Smooth muscle cell (in vitro differentiated cells): ENCODE data around the gene GOLGA7B. TPM values are rescaled to one million over a fixed set of nuclear protein-coding genes. Genes with fewer than 3 reads are reported as not detected.

Experiments used
- DNase-seq: peaks from one replicate; lab custom pipeline; 2025; ENCODE audit not compliant: unreplicated experiment; lab: John Stamatoyannopoulos, UW
- H2AFZ ChIP-seq: fragments of 200-600 bp; sonication (generic); 2 replicates; pipeline ENCODE4 v1.6.0; 2016; ENCODE audit warnings: antibody characterized with exemption, low read depth, mild to moderate bottlenecking
- H3F3A ChIP-seq: fragments of 200-600 bp; sonication (generic); 2 replicates; pipeline ENCODE4 v1.6.0; 2017; ENCODE audit warnings: antibody characterized with exemption, low read depth
- H3K27ac ChIP-seq: fragments of 200-600 bp; sonication (generic); 2 replicates; pipeline ENCODE4 v1.5.1; 2016; ENCODE audit warnings: low read depth, mild to moderate bottlenecking
- H3K27me3 ChIP-seq: fragments of 200-600 bp; sonication (generic); 2 replicates; pipeline ENCODE4 v1.6.1; 2016; ENCODE audit warnings: low read depth, mild to moderate bottlenecking
- H3K36me3 ChIP-seq: fragments of 200-600 bp; sonication (generic); 2 replicates; pipeline ENCODE4 v1.5.1; 2016; ENCODE audit warnings: low read depth
- H3K4me1 ChIP-seq: fragments of 200-600 bp; sonication (generic); 2 replicates; pipeline ENCODE4 v1.5.1; 2016; ENCODE audit warnings: low read depth
- H3K4me2 ChIP-seq: fragments of 200-600 bp; sonication (generic); 2 replicates; pipeline ENCODE4 v1.6.0; 2016; ENCODE audit warnings: mild to moderate bottlenecking
- H3K4me3 ChIP-seq: fragments of 200-600 bp; sonication (generic); 2 replicates; pipeline ENCODE4 v1.5.1; 2016; ENCODE audit warnings: mild to moderate bottlenecking
- H3K79me2 ChIP-seq: fragments of 200-600 bp; sonication (generic); 2 replicates; pipeline ENCODE4 v1.6.0; 2016; ENCODE audit warnings: low read depth, mild to moderate bottlenecking
- H3K9ac ChIP-seq: fragments of 200-600 bp; sonication (generic); 2 replicates; pipeline ENCODE4 v1.6.0; 2016; ENCODE audit warnings: low read depth
- H3K9me3 ChIP-seq: fragments of 200-600 bp; sonication (generic); replicated peaks from 2 replicates; pipeline ENCODE4 v1.5.1; 2016; ENCODE audit warnings: low read depth
- H4K20me1 ChIP-seq: fragments of 200-600 bp; sonication (generic); 2 replicates; pipeline ENCODE4 v1.6.0; 2016; ENCODE audit warnings: low read depth
- WGBS: methylation state at CpG from one replicate; pipeline ENCODE4 v1.1.7; 2016; ENCODE audit warnings: low lambda C conversion rate; 5-methylcytosine and 5-hydroxymethylcytosine counted together
- polyA plus RNA-seq: library from polyadenylated mRNA; unstranded; fragments of >200 nt; fragmentation: Nextera tagmentation; extraction: Ambion mirVana; gene quantifications from 2 replicates; pipeline ENCODE4 v1.2.1, GENCODE V29; 2016
- total RNA-seq: library from RNA; depleted of rRNA; stranded (reverse); fragments of >200 nt; gene quantifications from 2 replicates; pipeline ENCODE4 v1.2.3, GENCODE V29; 2014
- TF ChIP-seq, protein P1 (sequence below): fragments of 200-600 bp; sonication (generic); IDR thresholded peaks from 2 replicates; pipeline ENCODE4 v1.5.1; 2017; ENCODE audit warnings: borderline replicate concordance, mild to moderate bottlenecking, antibody characterized with exemption; ENCODE audit not compliant: insufficient read depth, poor library complexity, severe bottlenecking

The GOLGA7B gene
- total and polyA plus RNA-seq, 2 experiments from 2014 or later, result not detected

DNA sequence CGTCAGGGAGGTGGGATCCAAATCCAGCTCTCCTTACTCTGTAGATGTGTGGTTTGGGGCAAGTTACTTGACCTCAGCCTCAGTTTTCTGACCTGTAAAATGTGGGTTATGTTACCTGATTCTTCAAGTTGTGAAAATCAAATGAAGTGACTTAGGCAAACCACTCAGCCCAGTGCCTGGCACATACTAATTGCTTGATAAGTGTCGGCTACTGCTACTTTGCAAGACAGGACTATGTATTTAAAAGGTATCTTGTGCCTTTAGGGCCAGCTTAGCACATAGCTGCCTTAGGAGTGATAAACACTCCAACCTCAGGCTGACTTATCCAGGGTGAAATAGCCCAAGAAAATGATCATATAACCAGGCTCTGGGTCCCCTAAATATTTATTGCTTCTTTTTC lies 42.9 kb downstream of the GOLGA7B start:
- no peak overlapping the region for H3K9ac ChIP-seq
- H3K4me3 ChIP-seq, result no peak overlapping the region
- H2AFZ ChIP-seq, result no peak overlapping the region
- H3K27ac ChIP-seq, result no peak overlapping the region
- H3K79me2 ChIP-seq, result no peaks in the 10 kb centered on the region
- DNase-seq, result no peak
- H3F3A ChIP-seq, result peaks cover 8% of the 10 kb centered on the region
- TF ChIP-seq, protein P1, sequence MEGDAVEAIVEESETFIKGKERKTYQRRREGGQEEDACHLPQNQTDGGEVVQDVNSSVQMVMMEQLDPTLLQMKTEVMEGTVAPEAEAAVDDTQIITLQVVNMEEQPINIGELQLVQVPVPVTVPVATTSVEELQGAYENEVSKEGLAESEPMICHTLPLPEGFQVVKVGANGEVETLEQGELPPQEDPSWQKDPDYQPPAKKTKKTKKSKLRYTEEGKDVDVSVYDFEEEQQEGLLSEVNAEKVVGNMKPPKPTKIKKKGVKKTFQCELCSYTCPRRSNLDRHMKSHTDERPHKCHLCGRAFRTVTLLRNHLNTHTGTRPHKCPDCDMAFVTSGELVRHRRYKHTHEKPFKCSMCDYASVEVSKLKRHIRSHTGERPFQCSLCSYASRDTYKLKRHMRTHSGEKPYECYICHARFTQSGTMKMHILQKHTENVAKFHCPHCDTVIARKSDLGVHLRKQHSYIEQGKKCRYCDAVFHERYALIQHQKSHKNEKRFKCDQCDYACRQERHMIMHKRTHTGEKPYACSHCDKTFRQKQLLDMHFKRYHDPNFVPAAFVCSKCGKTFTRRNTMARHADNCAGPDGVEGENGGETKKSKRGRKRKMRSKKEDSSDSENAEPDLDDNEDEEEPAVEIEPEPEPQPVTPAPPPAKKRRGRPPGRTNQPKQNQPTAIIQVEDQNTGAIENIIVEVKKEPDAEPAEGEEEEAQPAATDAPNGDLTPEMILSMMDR, result no peak
- H3K27me3 ChIP-seq, result peaks cover 13% of the 10 kb centered on the region
- H3K4me1 ChIP-seq, result peaks cover 15% of the 10 kb centered on the region
- H3K4me2 ChIP-seq, result no peak overlapping the region
- H3K36me3 ChIP-seq, result no peaks in the 10 kb centered on the region
- WGBS, result 82% methylated on average over 2 of the region's 2 CpGs
- no peaks in the 10 kb centered on the region for H4K20me1 ChIP-seq
- H3K9me3 ChIP-seq, result no peaks in the 10 kb centered on the region

DNA sequence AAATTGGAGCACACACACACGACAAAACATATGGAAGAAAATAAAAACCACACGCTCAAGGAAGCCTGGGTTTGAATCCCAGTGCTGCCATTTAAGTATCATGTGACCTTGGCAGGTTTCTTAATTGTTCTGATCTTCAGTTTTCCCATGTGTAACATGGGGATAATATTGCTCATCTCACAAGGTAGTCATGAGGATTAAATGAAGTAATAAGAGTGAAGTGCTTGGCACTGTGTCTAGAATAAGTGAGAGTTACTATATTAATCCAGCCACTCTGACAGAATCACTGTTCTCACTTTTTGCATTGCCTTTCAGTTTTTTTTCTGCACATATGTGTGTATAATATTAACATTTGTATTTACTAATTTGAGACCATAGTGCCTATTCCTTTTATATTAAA lies 43.3 kb downstream of the GOLGA7B start:
- Histone ChIP-seq H3K4me1 (peaks cover 15% of the 10 kb centered on the region), H3K4me3 (no peak overlapping the region), H3K36me3 (no peaks in the 10 kb centered on the region), H4K20me1 (no peaks in the 10 kb centered on the region), H3K9me3 (no peaks in the 10 kb centered on the region), H2AFZ (no peak overlapping the region), H3K27ac (no peak overlapping the region), H3K4me2 (no peak overlapping the region), H3K27me3 (peaks cover 13% of the 10 kb centered on the region), H3K79me2 (no peaks in the 10 kb centered on the region), H3K9ac (no peak overlapping the region), H3F3A (peaks cover 7% of the 10 kb centered on the region)
- DNase-seq, result no peak
- TF ChIP-seq, protein P1, result no peak
- WGBS, result 86% methylated on average over 2 of the region's 2 CpGs

DNA sequence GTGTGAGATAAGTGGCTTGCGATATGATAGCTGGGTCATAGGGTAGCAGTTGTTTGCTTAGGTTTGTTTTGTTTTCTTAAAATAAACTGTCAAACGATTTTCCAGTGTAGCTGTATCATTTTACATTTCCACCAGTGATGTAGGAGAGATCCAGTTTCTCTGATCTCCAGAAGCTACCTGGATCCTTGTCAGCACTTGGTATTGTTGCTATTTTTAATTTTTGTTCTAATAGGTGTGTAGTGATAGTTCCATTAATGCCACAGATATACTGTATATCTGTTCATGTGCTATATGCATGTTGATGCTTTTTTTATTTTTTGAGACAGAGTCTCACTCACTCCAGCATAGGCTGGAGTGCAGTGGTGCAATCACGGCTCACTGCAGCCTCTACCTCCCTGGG lies 44.4 kb downstream of the GOLGA7B start:
- Histone ChIP-seq H3K4me3 (no peak overlapping the region), H3K27ac (no peak overlapping the region), H3K9ac (no peak overlapping the region), H3K27me3 (peaks cover 13% of the 10 kb centered on the region), H2AFZ (no peak overlapping the region), H3K79me2 (no peaks in the 10 kb centered on the region), H3K4me1 (peaks cover 8% of the 10 kb centered on the region), H4K20me1 (no peaks in the 10 kb centered on the region), H3K9me3 (no peaks in the 10 kb centered on the region), H3K36me3 (no peaks in the 10 kb centered on the region), H3F3A (no peaks in the 10 kb centered on the region), H3K4me2 (no peak overlapping the region)
- no peak for DNase-seq
- TF ChIP-seq, protein P1, result no peak
- WGBS, result 81% methylated on average over 3 of the region's 3 CpGs

DNA sequence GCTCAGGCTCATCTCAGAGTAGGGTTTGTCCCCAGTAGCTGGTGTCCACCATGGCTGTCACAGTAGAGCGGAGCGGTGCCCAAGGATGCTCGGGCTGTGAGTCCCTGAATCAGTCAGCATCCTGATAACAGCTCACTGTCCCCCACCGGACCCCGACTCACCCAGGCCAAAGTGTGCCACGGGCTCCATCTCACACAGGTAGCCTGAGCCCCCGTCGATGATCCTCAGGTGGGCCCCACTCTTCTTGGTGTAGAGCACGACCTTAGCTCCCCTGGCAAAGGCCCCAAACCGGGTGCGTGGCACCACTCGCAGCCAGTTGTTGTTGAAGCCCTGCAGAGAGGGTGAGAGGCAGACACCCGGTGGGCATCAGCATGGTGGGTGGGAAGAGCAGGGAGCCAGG lies 45.4 kb downstream of the GOLGA7B start:
- H3K4me1 ChIP-seq, result no peaks in the 10 kb centered on the region
- DNase-seq, result no peak
- H2AFZ ChIP-seq, result no peak overlapping the region
- no peaks in the 10 kb centered on the region for H4K20me1 ChIP-seq
- H3K36me3 ChIP-seq, result no peaks in the 10 kb centered on the region
- H3K4me2 ChIP-seq, result no peak overlapping the region
- TF ChIP-seq, protein P1, result no peak
- no peaks in the 10 kb centered on the region for H3K9me3 ChIP-seq
- no peak overlapping the region for H3K27ac ChIP-seq
- no peaks in the 10 kb centered on the region for H3F3A ChIP-seq
- H3K27me3 ChIP-seq, result peaks cover 13% of the 10 kb centered on the region
- no peak overlapping the region for H3K4me3 ChIP-seq
- 91% methylated on average over 13 of the region's 13 CpGs for WGBS
- no peaks in the 10 kb centered on the region for H3K79me2 ChIP-seq
- H3K9ac ChIP-seq, result no peak overlapping the region
